RWPE2 (cell line): ENCODE data around the gene LNPEP.
"Not testable (repeated sequence)": the region's sequence is repeated elsewhere in the genome, so short reads cannot be mapped to it uniquely, and the experiment has no call there.

Experiments
- ATAC-seq: fragments of 200-7000 bp; cut with Tn5 transposase; 3 replicates; pipeline ENCODE4 v1.9.1; 2021; ENCODE audit warnings: low read depth
- DNase-seq: peaks from one replicate; pipeline ENCODE4 v3.0.0-alpha.2; 2020; ENCODE audit warnings: low spot score
- H3K27ac ChIP-seq: fragments of 450-650 bp; 2 replicates; pipeline ENCODE4 v1.5.1; 2017; ENCODE audit warnings: mild to moderate bottlenecking; ENCODE audit not compliant: poor library complexity, severe bottlenecking
- H3K27me3 ChIP-seq: fragments of 250-450 bp; sonication (Bioruptor Pico); 2 replicates; pipeline ENCODE4 v1.5.1; 2021; ENCODE audit warnings: mild to moderate bottlenecking, moderate library complexity; ENCODE audit not compliant: insufficient read depth, poor library complexity, severe bottlenecking
- H3K36me3 ChIP-seq: fragments of 250-450 bp; sonication (Bioruptor Pico); 2 replicates; pipeline ENCODE4 v1.5.1; 2020; ENCODE audit warnings: low read depth, mild to moderate bottlenecking, moderate library complexity
- H3K4me1 ChIP-seq: fragments of 250-450 bp; sonication (Bioruptor Pico); 2 replicates; pipeline ENCODE4 v1.5.1; 2021; ENCODE audit warnings: mild to moderate bottlenecking, moderate library complexity; ENCODE audit not compliant: insufficient read depth, poor library complexity, severe bottlenecking
- H3K4me3 ChIP-seq: fragments of 250-450 bp; sonication (Bioruptor Pico); 2 replicates; pipeline ENCODE4 v1.5.1; 2021; ENCODE audit warnings: mild to moderate bottlenecking, moderate library complexity; ENCODE audit not compliant: severe bottlenecking
- H3K9me3 ChIP-seq: fragments of 250-450 bp; sonication (Bioruptor Pico); 2 replicates; pipeline ENCODE4 v1.5.1; 2021; ENCODE audit warnings: mild to moderate bottlenecking, moderate library complexity; ENCODE audit not compliant: severe bottlenecking
- TF ChIP-seq, protein P1 (sequence below): fragments of 450-650 bp; IDR thresholded peaks from one replicate; pipeline ENCODE4 v1.5.1; 2017; ENCODE audit warnings: mild to moderate bottlenecking, moderate library complexity; ENCODE audit not compliant: poor library complexity, severe bottlenecking

LNPEP gene

DNA sequence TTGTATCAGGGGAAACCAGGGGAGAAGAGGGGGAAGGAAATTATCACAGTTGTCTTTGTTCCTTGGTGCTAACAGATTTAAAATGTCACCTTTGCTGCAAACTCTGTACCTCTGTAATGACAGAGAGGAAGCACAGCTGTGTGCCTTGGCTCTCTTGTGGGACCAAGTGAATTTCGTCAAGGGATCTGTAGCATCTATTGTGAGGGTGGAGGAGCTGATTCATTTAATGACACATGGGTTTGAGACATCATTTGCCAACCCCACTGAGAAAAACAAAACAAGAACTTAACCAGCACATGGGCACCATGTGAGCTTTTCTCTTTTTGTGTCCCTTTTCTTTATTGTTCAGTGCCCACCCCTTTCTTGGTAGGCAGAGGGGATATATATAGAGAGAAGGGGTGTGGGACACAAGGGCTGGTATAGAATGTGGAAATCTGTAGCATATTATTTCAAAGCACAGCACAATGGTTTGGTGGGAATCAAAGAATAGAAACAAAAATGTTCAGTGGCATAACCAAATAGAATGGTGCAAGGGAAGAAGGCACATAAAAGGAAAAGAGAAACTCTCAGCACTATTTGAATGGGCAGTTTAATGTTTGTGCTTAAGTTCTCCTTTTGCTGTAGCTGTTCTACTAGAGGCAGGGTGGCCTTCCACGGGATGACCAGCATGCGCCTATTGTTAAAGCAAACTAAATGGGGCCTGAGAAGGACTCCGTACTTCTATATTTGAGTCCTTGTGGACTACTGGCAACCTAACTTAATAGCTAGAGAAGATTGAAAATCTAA, 143.3 kb downstream of the LNPEP start:
- Histone ChIP-seq H3K36me3 (no peaks in the 10 kb centered on the region), H3K4me1 (no peaks in the 10 kb centered on the region), H3K27ac (no peak overlapping the region), H3K27me3 (no peaks in the 10 kb centered on the region), H3K4me3 (no peak overlapping the region), H3K9me3 (no peaks in the 10 kb centered on the region)
- TF ChIP-seq, protein P1, sequence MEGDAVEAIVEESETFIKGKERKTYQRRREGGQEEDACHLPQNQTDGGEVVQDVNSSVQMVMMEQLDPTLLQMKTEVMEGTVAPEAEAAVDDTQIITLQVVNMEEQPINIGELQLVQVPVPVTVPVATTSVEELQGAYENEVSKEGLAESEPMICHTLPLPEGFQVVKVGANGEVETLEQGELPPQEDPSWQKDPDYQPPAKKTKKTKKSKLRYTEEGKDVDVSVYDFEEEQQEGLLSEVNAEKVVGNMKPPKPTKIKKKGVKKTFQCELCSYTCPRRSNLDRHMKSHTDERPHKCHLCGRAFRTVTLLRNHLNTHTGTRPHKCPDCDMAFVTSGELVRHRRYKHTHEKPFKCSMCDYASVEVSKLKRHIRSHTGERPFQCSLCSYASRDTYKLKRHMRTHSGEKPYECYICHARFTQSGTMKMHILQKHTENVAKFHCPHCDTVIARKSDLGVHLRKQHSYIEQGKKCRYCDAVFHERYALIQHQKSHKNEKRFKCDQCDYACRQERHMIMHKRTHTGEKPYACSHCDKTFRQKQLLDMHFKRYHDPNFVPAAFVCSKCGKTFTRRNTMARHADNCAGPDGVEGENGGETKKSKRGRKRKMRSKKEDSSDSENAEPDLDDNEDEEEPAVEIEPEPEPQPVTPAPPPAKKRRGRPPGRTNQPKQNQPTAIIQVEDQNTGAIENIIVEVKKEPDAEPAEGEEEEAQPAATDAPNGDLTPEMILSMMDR = no peak
- DNase-seq (no peak), ATAC-seq (no peak)

- ATAC-seq, H3K27ac ChIP-seq, DNase-seq, H3K27me3 ChIP-seq, H3K4me3 ChIP-seq, H3K36me3 ChIP-seq, H3K4me1 ChIP-seq, H3K9me3 ChIP-seq: not testable (repeated sequence)
Measured at GRCh38 chr5:97084782-97085458, 149.0 kb downstream of the LNPEP start.

GRCh38 chr5:97085459-97086181, 149.7 kb downstream of the LNPEP start:
- ATAC-seq (no peak), DNase-seq (no peak)
- Histone ChIP-seq H3K36me3 (no peaks in the 10 kb centered on the region), H3K4me3 (no peak overlapping the region), H3K9me3 (no peaks in the 10 kb centered on the region), H3K27ac (no peak overlapping the region), H3K27me3 (no peaks in the 10 kb centered on the region), H3K4me1 (no peaks in the 10 kb centered on the region)
- TF ChIP-seq, protein P1 = no peak
